GM23248 (cell line): ENCODE data around the gene CHAC1.

Experiments used
- EZH2 ChIP-seq: fragments of 200-600 bp; sonication (generic); IDR thresholded peaks from 2 replicates; pipeline ENCODE4 v1.6.1; 2018; ENCODE audit warnings: antibody characterized with exemption, mild to moderate bottlenecking; ENCODE audit not compliant: insufficient read depth, poor library complexity, severe bottlenecking
- EZH2phosphoT487 ChIP-seq: fragments of 200-600 bp; sonication (generic); IDR thresholded peaks from 2 replicates; pipeline ENCODE4 v1.6.1; 2018; ENCODE audit warnings: antibody characterized with exemption, moderate library complexity, mild to moderate bottlenecking, low read depth; ENCODE audit not compliant: insufficient read depth

DNA sequence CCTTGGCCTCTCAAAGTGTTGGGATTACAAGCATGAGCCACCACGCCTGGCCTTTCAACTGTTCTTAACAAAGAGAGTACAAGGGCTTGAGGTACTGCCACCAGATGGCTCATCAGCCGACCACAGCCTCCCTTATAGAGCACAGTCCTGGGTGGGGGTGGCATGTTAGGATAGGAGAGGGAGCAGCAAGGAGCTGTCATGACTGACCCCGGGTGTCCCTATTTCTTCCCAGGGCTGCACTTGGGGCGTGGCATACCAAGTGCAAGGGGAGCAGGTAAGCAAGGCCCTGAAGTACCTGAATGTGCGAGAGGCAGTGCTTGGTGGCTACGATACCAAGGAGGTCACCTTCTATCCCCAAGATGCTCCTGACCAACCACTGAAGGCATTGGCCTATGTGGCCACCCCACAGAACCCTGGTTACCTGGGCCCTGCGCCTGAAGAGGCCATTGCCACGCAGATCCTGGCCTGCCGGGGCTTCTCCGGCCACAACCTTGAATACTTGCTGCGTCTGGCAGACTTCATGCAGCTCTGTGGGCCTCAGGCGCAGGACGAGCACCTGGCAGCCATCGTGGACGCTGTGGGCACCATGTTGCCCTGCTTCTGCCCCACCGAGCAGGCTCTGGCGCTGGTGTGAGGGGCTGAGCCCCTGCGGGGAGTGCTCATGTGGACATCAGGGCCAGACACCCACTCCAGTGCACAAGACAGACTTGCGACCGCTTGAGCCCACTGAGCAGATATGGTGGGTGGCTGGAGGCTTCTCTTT lies 2.1 kb downstream of the CHAC1 start:
- TF ChIP-seq EZH2phosphoT487 (no peak), EZH2 (no peak)
